ENCODE data around the gene RALGAPA2. TPM values are rescaled to one million over a fixed set of nuclear protein-coding genes. Genes with fewer than 3 reads are reported as not detected.

Gene RALGAPA2
- total and polyA plus RNA-seq, 7 donors, result 8.4 to 23.2 (median 18.5) TPM

GRCh38 chr20:20454850-20455627, 257.4 kb downstream of the RALGAPA2 start:
- Histone ChIP-seq H3K27me3 (no peaks in the 10 kb centered on the region), H3K4me1 (peaks cover 0 to 15% (median 11%) of the 10 kb centered on the region in 4 donors), H3K27ac (no peak overlapping the region), H3K4me3 (no peak overlapping the region), H3K9me3 (no peaks in the 10 kb centered on the region), H3K36me3 (peaks cover 0 to 7% (median 2%) of the 10 kb centered on the region in 4 donors)
- intact Hi-C loops (cut with DNase I), result no loop called here
- TF ChIP-seq, protein P1, sequence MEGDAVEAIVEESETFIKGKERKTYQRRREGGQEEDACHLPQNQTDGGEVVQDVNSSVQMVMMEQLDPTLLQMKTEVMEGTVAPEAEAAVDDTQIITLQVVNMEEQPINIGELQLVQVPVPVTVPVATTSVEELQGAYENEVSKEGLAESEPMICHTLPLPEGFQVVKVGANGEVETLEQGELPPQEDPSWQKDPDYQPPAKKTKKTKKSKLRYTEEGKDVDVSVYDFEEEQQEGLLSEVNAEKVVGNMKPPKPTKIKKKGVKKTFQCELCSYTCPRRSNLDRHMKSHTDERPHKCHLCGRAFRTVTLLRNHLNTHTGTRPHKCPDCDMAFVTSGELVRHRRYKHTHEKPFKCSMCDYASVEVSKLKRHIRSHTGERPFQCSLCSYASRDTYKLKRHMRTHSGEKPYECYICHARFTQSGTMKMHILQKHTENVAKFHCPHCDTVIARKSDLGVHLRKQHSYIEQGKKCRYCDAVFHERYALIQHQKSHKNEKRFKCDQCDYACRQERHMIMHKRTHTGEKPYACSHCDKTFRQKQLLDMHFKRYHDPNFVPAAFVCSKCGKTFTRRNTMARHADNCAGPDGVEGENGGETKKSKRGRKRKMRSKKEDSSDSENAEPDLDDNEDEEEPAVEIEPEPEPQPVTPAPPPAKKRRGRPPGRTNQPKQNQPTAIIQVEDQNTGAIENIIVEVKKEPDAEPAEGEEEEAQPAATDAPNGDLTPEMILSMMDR (IDR thresholded peaks at IDR 0.05), result no peak
- TF ChIP-seq POLR2A (IDR thresholded peaks at IDR 0.05), result no peak
- TF ChIP-seq POLR2AphosphoS5 (IDR thresholded peaks at IDR 0.05), result no peak
- TF ChIP-seq EP300 (IDR thresholded peaks at IDR 0.05), result no peak
- no peak for DNase-seq
- WGBS, 2 donors, result 97% methylated on average over 21 of the region's 21 CpGs

DNA sequence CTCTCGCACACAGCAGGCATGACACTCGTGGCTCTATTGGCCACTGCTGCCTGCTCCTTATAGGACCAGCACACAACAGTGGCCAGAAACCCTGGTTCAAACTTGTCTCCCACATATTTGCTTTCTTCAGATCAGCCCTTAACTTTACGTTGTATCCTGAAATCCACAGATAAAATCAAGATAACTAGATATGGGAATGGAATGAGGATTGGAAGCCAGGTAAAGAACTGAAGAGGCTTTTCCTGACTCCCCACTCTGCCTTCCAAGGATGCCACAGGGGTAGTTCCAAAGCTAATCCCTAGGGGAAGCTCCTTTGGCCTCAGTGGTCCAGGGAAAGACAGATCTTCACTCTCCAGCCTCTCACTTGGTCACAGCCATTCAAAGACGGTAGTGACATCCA, 258.1 kb downstream of the RALGAPA2 start:
- H3K27ac ChIP-seq, result no peak overlapping the region
- H3K36me3 ChIP-seq, result peaks cover 0 to 7% (median 2%) of the 10 kb centered on the region in 4 donors
- TF ChIP-seq POLR2AphosphoS5 (IDR thresholded peaks at IDR 0.05), result no peak
- TF ChIP-seq POLR2A (IDR thresholded peaks at IDR 0.05), result no peak
- TF ChIP-seq EP300 (IDR thresholded peaks at IDR 0.05), result no peak
- TF ChIP-seq, protein P1 (IDR thresholded peaks at IDR 0.05), result no peak
- peaks cover 0 to 15% (median 11%) of the 10 kb centered on the region in 4 donors for H3K4me1 ChIP-seq
- DNase-seq, result no peak
- intact Hi-C loops (cut with DNase I), result no loop called here
- WGBS, 2 donors, result 96% methylated on average over 4 of the region's 4 CpGs
- no peak overlapping the region for H3K4me3 ChIP-seq
- no peaks in the 10 kb centered on the region for H3K9me3 ChIP-seq
- H3K27me3 ChIP-seq, result no peaks in the 10 kb centered on the region

- H3K27me3 ChIP-seq, result no peaks in the 10 kb centered on the region
- H3K9me3 ChIP-seq, result no peaks in the 10 kb centered on the region
- intact Hi-C loops (cut with DNase I), result no loop called here
- 28 to 72% methylated on average over 19 of the region's 19 CpGs for WGBS, 2 donors
- H3K4me1 ChIP-seq, result peaks cover 0 to 15% (median 11%) of the 10 kb centered on the region in 4 donors
- DNase-seq, result no peak
- peaks cover 0 to under 1% (median 0%) of the 10 kb centered on the region in 4 donors for H3K36me3 ChIP-seq
- H3K27ac ChIP-seq, result no peak overlapping the region
- no peak for TF ChIP-seq POLR2AphosphoS5 (IDR thresholded peaks at IDR 0.05)
- TF ChIP-seq, protein P1 (IDR thresholded peaks at IDR 0.05), result no peak
- TF ChIP-seq POLR2A (IDR thresholded peaks at IDR 0.05), result no peak
- no peak for TF ChIP-seq EP300 (IDR thresholded peaks at IDR 0.05)
- no peak overlapping the region for H3K4me3 ChIP-seq
These were observed 260.2 kb downstream of the RALGAPA2 start for GRCh38 chr20:20452254-20452676.

GRCh38 chr20:20450521-20450920, 261.9 kb downstream of the RALGAPA2 start:
- Histone ChIP-seq H3K36me3 (no peaks in the 10 kb centered on the region), H3K4me3 (no peak overlapping the region), H3K27me3 (no peaks in the 10 kb centered on the region), H3K9me3 (no peaks in the 10 kb centered on the region), H3K4me1 (peaks cover 0 to 15% (median 11%) of the 10 kb centered on the region in 4 donors), H3K27ac (no peak overlapping the region)
- intact Hi-C loops (cut with DNase I), result no loop called here
- DNase-seq, result no peak
- TF ChIP-seq POLR2AphosphoS5 (IDR thresholded peaks at IDR 0.05), result no peak
- no peak for TF ChIP-seq POLR2A (IDR thresholded peaks at IDR 0.05)
- TF ChIP-seq, protein P1 (IDR thresholded peaks at IDR 0.05), result no peak
- no peak for TF ChIP-seq EP300 (IDR thresholded peaks at IDR 0.05)
- 53 to 74% methylated on average over 5 of the region's 5 CpGs for WGBS, 2 donors
